ENCODE results near the gene CCDC80.

Gene CCDC80

GRCh38 chr3:112610121-112610520 is 30.8 kb downstream of the CCDC80 start:
- TF ChIP-seq CTCF (IDR thresholded peaks at IDR 0.05; ENCODE audit: insufficient read depth, low read depth, low read length, missing control alignments) = no peak
- no peak for DNase-seq (ENCODE audit: low read depth)
- H3K4me3 ChIP-seq (ENCODE audit: low read length) = no peak overlapping the region

- no peak for DNase-seq (ENCODE audit: low read depth)
- no peak overlapping the region for H3K4me3 ChIP-seq (ENCODE audit: low read length)
- TF ChIP-seq CTCF (IDR thresholded peaks at IDR 0.05; ENCODE audit: insufficient read depth, low read depth, low read length, missing control alignments) = no peak
Observed at GRCh38 chr3:112607863-112608262, 33.1 kb downstream of the CCDC80 start.

GRCh38 chr3:112606098-112606497 is 34.8 kb downstream of the CCDC80 start:
- no peak for DNase-seq (ENCODE audit: low read depth)
- H3K4me3 ChIP-seq (ENCODE audit: low read length) = no peak overlapping the region
- TF ChIP-seq CTCF (IDR thresholded peaks at IDR 0.05; ENCODE audit: insufficient read depth, low read depth, low read length, missing control alignments) = no peak

GRCh38 chr3:112605285-112605684 is 35.7 kb downstream of the CCDC80 start:
- no peak overlapping the region for H3K4me3 ChIP-seq (ENCODE audit: low read length)
- TF ChIP-seq CTCF (IDR thresholded peaks at IDR 0.05; ENCODE audit: insufficient read depth, low read depth, low read length, missing control alignments) = no peak
- no peak for DNase-seq (ENCODE audit: low read depth)

- DNase-seq (ENCODE audit: low read depth) = no peak
Observed at GRCh38 chr3:112604536-112604935, 36.4 kb downstream of the CCDC80 start.

GRCh38 chr3:112602217-112602838 is 38.6 kb downstream of the CCDC80 start:
- H3K4me3 ChIP-seq (ENCODE audit: low read length) = no peak overlapping the region
- TF ChIP-seq CTCF (IDR thresholded peaks at IDR 0.05; ENCODE audit: insufficient read depth, low read depth, low read length, missing control alignments) = no peak
- no peak for DNase-seq (ENCODE audit: low read depth)

More at GRCh38 chr3:112604536-112604935, 36.4 kb downstream of the CCDC80 start:
- TF ChIP-seq CTCF (IDR thresholded peaks at IDR 0.05; ENCODE audit: insufficient read depth, low read depth, low read length, missing control alignments) = no peak
- no peak overlapping the region for H3K4me3 ChIP-seq (ENCODE audit: low read length)

- H3K4me3 ChIP-seq (ENCODE audit: low read length) = no peak overlapping the region
- no peak for DNase-seq (ENCODE audit: low read depth)
- no peak for TF ChIP-seq CTCF (IDR thresholded peaks at IDR 0.05; ENCODE audit: insufficient read depth, low read depth, low read length, missing control alignments)
Observed at GRCh38 chr3:112598731-112599130, 42.2 kb downstream of the CCDC80 start.

Measured in epithelial cell of esophagus (primary cell).